Kidney glomerular epithelial cell (primary cell): ENCODE results near the gene CAPN6.

Experiments
- DNase-seq: peaks from one replicate; lab custom pipeline; 2025; lab: John Stamatoyannopoulos, UW

The CAPN6 gene

GRCh38 chrX:111270339-111270738 is at the start of gene CAPN6:
TSS of gene CAPN6 (minus strand) at chrX:111270483. CDS start at chrX:111263936, 6,547 bp downstream.
- DNase-seq = no peak

- DNase-seq = no peak
Measured at GRCh38 chrX:111319451-111319850, 49.2 kb upstream of the CAPN6 start.

- DNase-seq = no peak
Measured at GRCh38 chrX:111318901-111319300, 48.6 kb upstream of the CAPN6 start.

GRCh38 chrX:111309083-111309482 is 38.8 kb upstream of the CAPN6 start:
- no peak for DNase-seq

GRCh38 chrX:111308039-111308438 is 37.8 kb upstream of the CAPN6 start:
- DNase-seq = no peak

- DNase-seq = no peak
Measured at GRCh38 chrX:111302284-111302683, 32.0 kb upstream of the CAPN6 start.

- DNase-seq = no peak
Measured at GRCh38 chrX:111288841-111289240, 18.6 kb upstream of the CAPN6 start.

GRCh38 chrX:111284631-111285293 is 14.5 kb upstream of the CAPN6 start:
- no peak for DNase-seq

GRCh38 chrX:111283446-111283845 is 13.2 kb upstream of the CAPN6 start:
- no peak for DNase-seq

- DNase-seq = no peak
Measured at GRCh38 chrX:111282991-111283390, 12.7 kb upstream of the CAPN6 start.

- DNase-seq = no peak
Measured at GRCh38 chrX:111282139-111282538, 11.9 kb upstream of the CAPN6 start.

GRCh38 chrX:111268506-111268905 is 1.8 kb downstream of the CAPN6 start:
- no peak for DNase-seq

GRCh38 chrX:111265486-111265885 is 4.8 kb downstream of the CAPN6 start:
- DNase-seq = no peak

GRCh38 chrX:111264385-111264784 is 5.9 kb downstream of the CAPN6 start:
- no peak for DNase-seq

GRCh38 chrX:111262086-111262485 is 8.2 kb downstream of the CAPN6 start:
- DNase-seq = peak; percentile 23

GRCh38 chrX:111260451-111260850 is 9.8 kb downstream of the CAPN6 start:
- no peak for DNase-seq

- DNase-seq = no peak
Measured at GRCh38 chrX:111259559-111259958, 10.7 kb downstream of the CAPN6 start.

GRCh38 chrX:111257733-111258132 is 12.6 kb downstream of the CAPN6 start:
- DNase-seq = no peak

GRCh38 chrX:111254896-111255693 is 15.2 kb downstream of the CAPN6 start:
- peak; percentile 37 for DNase-seq

GRCh38 chrX:111244235-111244750 is 26.0 kb downstream of the CAPN6 start:
- peak; percentile 4 for DNase-seq

GRCh38 chrX:111216293-111216801 is 53.9 kb downstream of the CAPN6 start:
- DNase-seq = no peak

GRCh38 chrX:111207851-111208250 is 62.4 kb downstream of the CAPN6 start:
- DNase-seq = no peak

- DNase-seq = no peak
Measured at GRCh38 chrX:111200327-111200726, 70.0 kb downstream of the CAPN6 start.
